SK-N-SH (cell line): ENCODE measurements around the gene PIP5K1B.

Experiments used
- CHD2 ChIP-seq: fragments of 150-350 bp; IDR thresholded peaks from 2 replicates; pipeline ENCODE4 v1.6.1; 2018; ENCODE audit warnings: low read length; ENCODE audit not compliant: partially characterized antibody
- EP300 ChIP-seq, 2 experiments: IDR thresholded peaks; 2 replicates each; pipeline versions ENCODE4 v1.4.0 to v1.6.1; 2012; ENCODE audit warnings: borderline replicate concordance in 1 of 2, low read depth in 1 of 2, low read length in 1 of 2
- FOXJ3 ChIP-seq: sonication (generic); formaldehyde crosslinking; IDR thresholded peaks from 2 replicates; pipeline ENCODE4 v1.5.1; 2020; ENCODE audit warnings: mild to moderate bottlenecking, missing genetic modification reagents
- FOXM1 ChIP-seq: IDR thresholded peaks from 2 replicates; pipeline ENCODE4 v1.4.0; 2012; ENCODE audit warnings: low read depth, mild to moderate bottlenecking
- GABPA ChIP-seq: IDR thresholded peaks from 2 replicates; pipeline ENCODE4 v1.4.0; 2012; ENCODE audit warnings: low read depth, mild to moderate bottlenecking
- MXI1 ChIP-seq: IDR thresholded peaks from 2 replicates; pipeline ENCODE4 v1.6.1; 2012; ENCODE audit warnings: mild to moderate bottlenecking, low read depth, low read length, improper control_type of control experiment
- RAD21 ChIP-seq: IDR thresholded peaks from 2 replicates; pipeline ENCODE4 v1.6.1; 2012; ENCODE audit warnings: mild to moderate bottlenecking, low read length
- SMC3 ChIP-seq: IDR thresholded peaks from 2 replicates; pipeline ENCODE4 v1.6.1; 2012; ENCODE audit warnings: low read depth, low read length, improper control_type of control experiment
- TF ChIP-seq, protein P1 (sequence below): IDR thresholded peaks from 2 replicates; pipeline ENCODE4 v1.4.0; 2012; ENCODE audit warnings: low read depth
- TF ChIP-seq, protein P2 (sequence below): fragments of 200-600 bp; sonication (generic); IDR thresholded peaks from 2 replicates; pipeline ENCODE4 v1.6.1; 2017; ENCODE audit warnings: antibody characterized with exemption, mild to moderate bottlenecking, moderate library complexity
- TF ChIP-seq, protein P3 (sequence below): IDR thresholded peaks from 2 replicates; pipeline ENCODE4 v1.6.1; 2012; ENCODE audit warnings: mild to moderate bottlenecking, low read depth, low read length, moderate library complexity
- TF ChIP-seq, protein P4 (sequence below): IDR thresholded peaks from 2 replicates; pipeline ENCODE4 v1.4.0; 2012; ENCODE audit warnings: low read depth, borderline replicate concordance

DNA sequence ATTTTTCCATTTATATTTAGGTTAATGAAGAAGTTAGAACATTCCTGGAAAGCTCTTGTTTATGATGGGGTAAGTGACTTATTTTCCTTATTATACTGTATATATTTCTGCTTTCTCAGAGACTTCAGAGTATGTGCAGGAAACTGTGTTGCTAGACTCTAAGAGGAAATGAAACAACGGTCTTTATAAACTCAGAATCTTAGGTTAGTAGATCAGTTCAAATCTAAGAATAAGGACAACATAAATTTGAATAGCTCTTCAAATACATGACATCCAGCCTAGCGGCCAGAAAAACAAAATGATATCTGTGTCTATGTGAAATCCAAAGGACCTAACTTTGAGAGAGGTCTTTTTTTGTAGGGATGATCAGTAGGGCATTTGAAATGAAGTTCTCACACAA lies 214.6 kb downstream of the PIP5K1B start:
- TF ChIP-seq, protein P1, sequence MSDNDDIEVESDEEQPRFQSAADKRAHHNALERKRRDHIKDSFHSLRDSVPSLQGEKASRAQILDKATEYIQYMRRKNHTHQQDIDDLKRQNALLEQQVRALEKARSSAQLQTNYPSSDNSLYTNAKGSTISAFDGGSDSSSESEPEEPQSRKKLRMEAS: no peak
- TF ChIP-seq, protein P2, sequence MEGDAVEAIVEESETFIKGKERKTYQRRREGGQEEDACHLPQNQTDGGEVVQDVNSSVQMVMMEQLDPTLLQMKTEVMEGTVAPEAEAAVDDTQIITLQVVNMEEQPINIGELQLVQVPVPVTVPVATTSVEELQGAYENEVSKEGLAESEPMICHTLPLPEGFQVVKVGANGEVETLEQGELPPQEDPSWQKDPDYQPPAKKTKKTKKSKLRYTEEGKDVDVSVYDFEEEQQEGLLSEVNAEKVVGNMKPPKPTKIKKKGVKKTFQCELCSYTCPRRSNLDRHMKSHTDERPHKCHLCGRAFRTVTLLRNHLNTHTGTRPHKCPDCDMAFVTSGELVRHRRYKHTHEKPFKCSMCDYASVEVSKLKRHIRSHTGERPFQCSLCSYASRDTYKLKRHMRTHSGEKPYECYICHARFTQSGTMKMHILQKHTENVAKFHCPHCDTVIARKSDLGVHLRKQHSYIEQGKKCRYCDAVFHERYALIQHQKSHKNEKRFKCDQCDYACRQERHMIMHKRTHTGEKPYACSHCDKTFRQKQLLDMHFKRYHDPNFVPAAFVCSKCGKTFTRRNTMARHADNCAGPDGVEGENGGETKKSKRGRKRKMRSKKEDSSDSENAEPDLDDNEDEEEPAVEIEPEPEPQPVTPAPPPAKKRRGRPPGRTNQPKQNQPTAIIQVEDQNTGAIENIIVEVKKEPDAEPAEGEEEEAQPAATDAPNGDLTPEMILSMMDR: no peak
- TF ChIP-seq, protein P3, sequence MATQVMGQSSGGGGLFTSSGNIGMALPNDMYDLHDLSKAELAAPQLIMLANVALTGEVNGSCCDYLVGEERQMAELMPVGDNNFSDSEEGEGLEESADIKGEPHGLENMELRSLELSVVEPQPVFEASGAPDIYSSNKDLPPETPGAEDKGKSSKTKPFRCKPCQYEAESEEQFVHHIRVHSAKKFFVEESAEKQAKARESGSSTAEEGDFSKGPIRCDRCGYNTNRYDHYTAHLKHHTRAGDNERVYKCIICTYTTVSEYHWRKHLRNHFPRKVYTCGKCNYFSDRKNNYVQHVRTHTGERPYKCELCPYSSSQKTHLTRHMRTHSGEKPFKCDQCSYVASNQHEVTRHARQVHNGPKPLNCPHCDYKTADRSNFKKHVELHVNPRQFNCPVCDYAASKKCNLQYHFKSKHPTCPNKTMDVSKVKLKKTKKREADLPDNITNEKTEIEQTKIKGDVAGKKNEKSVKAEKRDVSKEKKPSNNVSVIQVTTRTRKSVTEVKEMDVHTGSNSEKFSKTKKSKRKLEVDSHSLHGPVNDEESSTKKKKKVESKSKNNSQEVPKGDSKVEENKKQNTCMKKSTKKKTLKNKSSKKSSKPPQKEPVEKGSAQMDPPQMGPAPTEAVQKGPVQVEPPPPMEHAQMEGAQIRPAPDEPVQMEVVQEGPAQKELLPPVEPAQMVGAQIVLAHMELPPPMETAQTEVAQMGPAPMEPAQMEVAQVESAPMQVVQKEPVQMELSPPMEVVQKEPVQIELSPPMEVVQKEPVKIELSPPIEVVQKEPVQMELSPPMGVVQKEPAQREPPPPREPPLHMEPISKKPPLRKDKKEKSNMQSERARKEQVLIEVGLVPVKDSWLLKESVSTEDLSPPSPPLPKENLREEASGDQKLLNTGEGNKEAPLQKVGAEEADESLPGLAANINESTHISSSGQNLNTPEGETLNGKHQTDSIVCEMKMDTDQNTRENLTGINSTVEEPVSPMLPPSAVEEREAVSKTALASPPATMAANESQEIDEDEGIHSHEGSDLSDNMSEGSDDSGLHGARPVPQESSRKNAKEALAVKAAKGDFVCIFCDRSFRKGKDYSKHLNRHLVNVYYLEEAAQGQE: no peak
- TF ChIP-seq RAD21: no peak
- no peak for TF ChIP-seq FOXM1
- TF ChIP-seq FOXJ3: no peak
- no peak for TF ChIP-seq CHD2
- TF ChIP-seq, protein P4, sequence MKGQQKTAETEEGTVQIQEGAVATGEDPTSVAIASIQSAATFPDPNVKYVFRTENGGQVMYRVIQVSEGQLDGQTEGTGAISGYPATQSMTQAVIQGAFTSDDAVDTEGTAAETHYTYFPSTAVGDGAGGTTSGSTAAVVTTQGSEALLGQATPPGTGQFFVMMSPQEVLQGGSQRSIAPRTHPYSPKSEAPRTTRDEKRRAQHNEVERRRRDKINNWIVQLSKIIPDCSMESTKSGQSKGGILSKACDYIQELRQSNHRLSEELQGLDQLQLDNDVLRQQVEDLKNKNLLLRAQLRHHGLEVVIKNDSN: no peak
- TF ChIP-seq SMC3: no peak
- no peak for TF ChIP-seq MXI1
- TF ChIP-seq GABPA: no peak
- TF ChIP-seq EP300 (IDR thresholded peaks at IDR 0.05; ENCODE audit: borderline replicate concordance in 1 of 2, low read depth in 1 of 2, low read length in 1 of 2): no peak
